Transverse colon (tissue), 4 donors: ENCODE measurements around the gene ZFAND3.

Source experiments
- CTCF ChIP-seq, 5 experiments: fragments of 200-600 bp in 3 of 5; fragments of 450-650 bp in 2 of 5; sonication (generic) in 3 of 5; IDR thresholded peaks; 1 replicate in 2 of 5; 2 replicates in 3 of 5; pipeline ENCODE4 v1.5.1; 2016 to 2017; ENCODE audit warnings: antibody characterized with exemption in 5 of 5, inconsistent platforms in 3 of 5, mild to moderate bottlenecking in 2 of 5, moderate library complexity in 1 of 5
- POLR2A ChIP-seq: fragments of 450-650 bp; IDR thresholded peaks from one replicate; pipeline ENCODE4 v1.6.1; 2016; ENCODE audit warnings: antibody characterized with exemption, mild to moderate bottlenecking, moderate library complexity
- POLR2AphosphoS5 ChIP-seq, 3 donors: sonication (generic); formaldehyde crosslinking; IDR thresholded peaks; one replicate each; pipeline ENCODE4 v1.6.1; 2016; ENCODE audit warnings: antibody characterized with exemption in 3 of 3

GRCh38 chr6:38100380-38100779 lies 280.9 kb downstream of the ZFAND3 start:
- TF ChIP-seq CTCF (IDR thresholded peaks at IDR 0.05) (no peak), POLR2A (no peak), POLR2AphosphoS5 (IDR thresholded peaks at IDR 0.05) (no peak)
